ENCODE measurements around the gene NCKAP5L. TPM values are rescaled to one million over a fixed set of nuclear protein-coding genes. Genes with fewer than 3 reads are reported as not detected.

The NCKAP5L gene
- total RNA-seq, 1 experiment from 2014 or later = 19.5 TPM

DNA sequence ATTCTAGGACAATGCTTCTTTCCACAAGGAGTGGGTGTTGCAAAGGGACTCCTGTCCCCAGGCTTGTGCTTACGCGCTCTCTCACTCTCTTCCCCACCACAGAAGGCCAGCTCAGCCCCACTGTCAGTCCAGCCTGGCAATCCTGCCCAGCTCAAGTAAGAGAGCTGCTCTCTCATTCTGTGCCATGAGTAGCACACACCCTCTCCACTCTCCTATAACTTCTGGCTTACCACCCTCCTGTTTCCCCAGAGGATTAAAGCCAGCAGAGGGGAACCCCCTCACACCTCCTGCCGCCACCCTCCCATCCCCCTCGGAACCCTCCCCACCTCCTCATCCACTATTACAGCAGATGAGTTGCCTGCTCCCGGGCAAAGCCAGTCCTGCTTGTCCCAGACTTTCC lies 17.1 kb downstream of the NCKAP5L start:
- Mint-ChIP-seq H3K4me3 (ENCODE audit: unreplicated experiment) (no peak overlapping the region), H3K4me1 (ENCODE audit: low read depth, unreplicated experiment) (no peaks in the 10 kb centered on the region), H3K36me3 (ENCODE audit: insufficient read depth, unreplicated experiment) (no peaks in the 10 kb centered on the region), H3K27ac (ENCODE audit: unreplicated experiment) (no peak overlapping the region), H3K27me3 (ENCODE audit: insufficient read depth, unreplicated experiment) (no peaks in the 10 kb centered on the region), H3K9me3 (ENCODE audit: unreplicated experiment) (no peaks in the 10 kb centered on the region)
- Histone ChIP-seq H3K4me1 (no peaks in the 10 kb centered on the region), H3K27me3 (replicated peaks; ENCODE audit: control insufficient read depth, insufficient read depth, low read length) (no peaks in the 10 kb centered on the region), H3K4me3 (ENCODE audit: low read depth, low read length) (no peak overlapping the region), H3K36me3 (ENCODE audit: control insufficient read depth, insufficient read depth, low read length) (no peaks in the 10 kb centered on the region), H3K9me3 (no peaks in the 10 kb centered on the region)
- DNase-seq = no peak
- TF ChIP-seq, protein P1, sequence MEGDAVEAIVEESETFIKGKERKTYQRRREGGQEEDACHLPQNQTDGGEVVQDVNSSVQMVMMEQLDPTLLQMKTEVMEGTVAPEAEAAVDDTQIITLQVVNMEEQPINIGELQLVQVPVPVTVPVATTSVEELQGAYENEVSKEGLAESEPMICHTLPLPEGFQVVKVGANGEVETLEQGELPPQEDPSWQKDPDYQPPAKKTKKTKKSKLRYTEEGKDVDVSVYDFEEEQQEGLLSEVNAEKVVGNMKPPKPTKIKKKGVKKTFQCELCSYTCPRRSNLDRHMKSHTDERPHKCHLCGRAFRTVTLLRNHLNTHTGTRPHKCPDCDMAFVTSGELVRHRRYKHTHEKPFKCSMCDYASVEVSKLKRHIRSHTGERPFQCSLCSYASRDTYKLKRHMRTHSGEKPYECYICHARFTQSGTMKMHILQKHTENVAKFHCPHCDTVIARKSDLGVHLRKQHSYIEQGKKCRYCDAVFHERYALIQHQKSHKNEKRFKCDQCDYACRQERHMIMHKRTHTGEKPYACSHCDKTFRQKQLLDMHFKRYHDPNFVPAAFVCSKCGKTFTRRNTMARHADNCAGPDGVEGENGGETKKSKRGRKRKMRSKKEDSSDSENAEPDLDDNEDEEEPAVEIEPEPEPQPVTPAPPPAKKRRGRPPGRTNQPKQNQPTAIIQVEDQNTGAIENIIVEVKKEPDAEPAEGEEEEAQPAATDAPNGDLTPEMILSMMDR (IDR thresholded peaks at IDR 0.05; ENCODE audit: insufficient read depth in 1 of 2, low read depth in 1 of 2, low read length in 1 of 2, severe bottlenecking in 1 of 2, unreplicated experiment in 1 of 2) = no peak
- ChIA-PET POLR2A (interaction anchor here (0.7 kb wide), 1 partner anchor 17 kb away, joined by 3 read pairs; the partner anchor contains the start of gene NCKAP5L), CTCF (interaction anchor here (0.6 to 1.0 kb wide), 3 partner anchors 28 to 1014 kb away, joined by 3 to 5 read pairs (median 3); no protein-coding TSS in a partner anchor)
- BruUV-seq (replicated peaks) = no TSS peak
- intact Hi-C loops (cut with micrococcal nuclease; ENCODE audit: unreplicated experiment) = no loop called here

- H3K4me3 Mint-ChIP-seq (ENCODE audit: unreplicated experiment) = no peak overlapping the region
- no peak for DNase-seq
- Histone ChIP-seq H3K4me1 (no peaks in the 10 kb centered on the region), H3K9me3 (no peaks in the 10 kb centered on the region), H3K36me3 (ENCODE audit: control insufficient read depth, insufficient read depth, low read length) (no peaks in the 10 kb centered on the region; the same call in 1 of the 2 replicates), H3K27me3 (replicated peaks; ENCODE audit: control insufficient read depth, insufficient read depth, low read length) (no peaks in the 10 kb centered on the region), H3K4me3 (ENCODE audit: low read depth, low read length) (no peak overlapping the region)
- CTCF ChIA-PET = interaction anchor here (1.0 kb wide), 1 partner anchor 29 kb away, joined by 3 read pairs; no protein-coding TSS in a partner anchor
- no peaks in the 10 kb centered on the region for H3K4me1 Mint-ChIP-seq (ENCODE audit: low read depth, unreplicated experiment)
- no peaks in the 10 kb centered on the region for H3K27me3 Mint-ChIP-seq (ENCODE audit: insufficient read depth, unreplicated experiment)
- POLR2A ChIA-PET = no interaction called here
- peaks cover 2% of the 10 kb centered on the region for H3K36me3 Mint-ChIP-seq (ENCODE audit: insufficient read depth, unreplicated experiment)
- BruUV-seq (replicated peaks) = no TSS peak
- H3K27ac Mint-ChIP-seq (ENCODE audit: unreplicated experiment) = no peak overlapping the region
- no peaks in the 10 kb centered on the region for H3K9me3 Mint-ChIP-seq (ENCODE audit: unreplicated experiment)
- TF ChIP-seq, protein P1 (IDR thresholded peaks at IDR 0.05; ENCODE audit: insufficient read depth in 1 of 2, low read depth in 1 of 2, low read length in 1 of 2, severe bottlenecking in 1 of 2, unreplicated experiment in 1 of 2) = no peak
- intact Hi-C loops (cut with micrococcal nuclease; ENCODE audit: unreplicated experiment) = no loop called here
Measured at GRCh38 chr12:49809906-49810389, 18.3 kb downstream of the NCKAP5L start.

- Histone ChIP-seq H3K36me3 (ENCODE audit: control insufficient read depth, insufficient read depth, low read length) (no peaks in the 10 kb centered on the region; the same call in 1 of the 2 replicates), H3K27me3 (replicated peaks; ENCODE audit: control insufficient read depth, insufficient read depth, low read length) (no peaks in the 10 kb centered on the region), H3K9me3 (no peaks in the 10 kb centered on the region), H3K4me1 (no peaks in the 10 kb centered on the region), H3K4me3 (ENCODE audit: low read depth, low read length) (no peak overlapping the region)
- no peak overlapping the region for H3K27ac Mint-ChIP-seq (ENCODE audit: unreplicated experiment)
- POLR2A ChIA-PET = no interaction called here
- H3K9me3 Mint-ChIP-seq (ENCODE audit: unreplicated experiment) = no peaks in the 10 kb centered on the region
- BruUV-seq (replicated peaks) = no TSS peak
- no peak overlapping the region for H3K4me3 Mint-ChIP-seq (ENCODE audit: unreplicated experiment)
- H3K27me3 Mint-ChIP-seq (ENCODE audit: insufficient read depth, unreplicated experiment) = no peaks in the 10 kb centered on the region
- DNase-seq = no peak
- CTCF ChIA-PET = no interaction called here
- TF ChIP-seq, protein P1 (IDR thresholded peaks at IDR 0.05; ENCODE audit: insufficient read depth in 1 of 2, low read depth in 1 of 2, low read length in 1 of 2, severe bottlenecking in 1 of 2, unreplicated experiment in 1 of 2) = no peak
- H3K36me3 Mint-ChIP-seq (ENCODE audit: insufficient read depth, unreplicated experiment) = peaks cover 4% of the 10 kb centered on the region
- no peaks in the 10 kb centered on the region for H3K4me1 Mint-ChIP-seq (ENCODE audit: low read depth, unreplicated experiment)
- intact Hi-C loops (cut with micrococcal nuclease; ENCODE audit: unreplicated experiment) = no loop called here
Measured at GRCh38 chr12:49809381-49809905, 18.8 kb downstream of the NCKAP5L start.

All from Caco-2 (cell line).